Astrocyte (in vitro differentiated cells and primary cell): ENCODE measurements around the gene LRRC7. TPM values are rescaled to one million over a fixed set of nuclear protein-coding genes. Genes with fewer than 3 reads are reported as not detected.

ENCODE experiments used
- DNase-seq: peaks from one replicate; pipeline ENCODE4 v3.0.0-alpha.2; 2010; ENCODE audit warnings: low read depth
- FAIRE-seq: peaks from 2 replicates; lab custom pipeline; 2011; peaks lifted over from hg19 to GRCh38; lab: Jason Lieb, UNC
- H2AFZ ChIP-seq: 2 replicates; pipeline ENCODE4 v1.6.0; 2012; ENCODE audit warnings: low read depth, low read length, inconsistent platforms
- H3K27ac ChIP-seq: 2 replicates; pipeline ENCODE4 v1.5.1; 2011; ENCODE audit warnings: low read depth, low read length, inconsistent platforms
- H3K27me3 ChIP-seq: 2 replicates; pipeline ENCODE4 v1.6.0; 2011; ENCODE audit warnings: low read length, inconsistent platforms; ENCODE audit not compliant: insufficient read depth
- H3K36me3 ChIP-seq: 2 replicates; pipeline ENCODE4 v1.5.1; 2011; ENCODE audit warnings: low read length, inconsistent platforms; ENCODE audit not compliant: insufficient read depth
- H3K4me1 ChIP-seq: 2 replicates; pipeline ENCODE4 v1.5.1; 2011; ENCODE audit warnings: low read length, inconsistent platforms; ENCODE audit not compliant: insufficient read depth
- H3K4me2 ChIP-seq: 2 replicates; pipeline ENCODE4 v1.6.0; 2012; ENCODE audit warnings: low read length, inconsistent platforms
- H3K4me3 ChIP-seq: 2 replicates; pipeline ENCODE4 v1.5.1; 2011; ENCODE audit warnings: low read depth, mild to moderate bottlenecking, low read length, inconsistent platforms; ENCODE audit not compliant: insufficient read depth
- H3K79me2 ChIP-seq: 2 replicates; pipeline ENCODE4 v1.6.0; 2012; ENCODE audit warnings: mild to moderate bottlenecking, low read length, inconsistent platforms; ENCODE audit not compliant: insufficient read depth
- H3K9ac ChIP-seq: 2 replicates; pipeline ENCODE4 v1.6.0; 2012; ENCODE audit warnings: mild to moderate bottlenecking, low read length, inconsistent platforms
- H3K9me3 ChIP-seq: 2 replicates; pipeline ENCODE4 v1.5.1; 2012; ENCODE audit warnings: low read depth, mild to moderate bottlenecking, low read length, inconsistent platforms; ENCODE audit not compliant: insufficient read depth
- H4K20me1 ChIP-seq: 2 replicates; pipeline ENCODE4 v1.6.0; 2012; ENCODE audit warnings: low read length, inconsistent platforms; ENCODE audit not compliant: insufficient read depth
- H3K27ac Mint-ChIP-seq: one replicate; pipeline ENCODE4 v1.8.0; 2021; ENCODE audit warnings: mild to moderate bottlenecking, mixed read lengths; ENCODE audit not compliant: unreplicated experiment
- H3K27me3 Mint-ChIP-seq: one replicate; pipeline ENCODE4 v1.8.0; 2021; ENCODE audit warnings: low read depth, mixed read lengths; ENCODE audit not compliant: unreplicated experiment
- H3K36me3 Mint-ChIP-seq: one replicate; pipeline ENCODE4 v1.8.0; 2021; ENCODE audit warnings: low read depth, mixed read lengths; ENCODE audit not compliant: unreplicated experiment
- H3K4me1 Mint-ChIP-seq: one replicate; pipeline ENCODE4 v1.8.0; 2021; ENCODE audit warnings: low read depth, mixed read lengths; ENCODE audit not compliant: unreplicated experiment
- H3K4me3 Mint-ChIP-seq: one replicate; pipeline ENCODE4 v1.8.0; 2021; ENCODE audit warnings: mild to moderate bottlenecking, moderate library complexity, mixed read lengths; ENCODE audit not compliant: unreplicated experiment
- H3K9me3 Mint-ChIP-seq: one replicate; pipeline ENCODE4 v1.8.0; 2021; ENCODE audit warnings: mild to moderate bottlenecking, mixed read lengths; ENCODE audit not compliant: unreplicated experiment
- CTCF ChIP-seq: IDR thresholded peaks from 2 replicates; pipeline ENCODE4 v1.5.1; 2011; ENCODE audit warnings: low read depth, mild to moderate bottlenecking, inconsistent platforms, low read length, moderate library complexity; ENCODE audit not compliant: insufficient read depth
- EZH2 ChIP-seq: IDR thresholded peaks from 2 replicates; pipeline ENCODE4 v1.6.1; 2012; ENCODE audit warnings: mild to moderate bottlenecking, low read length, inconsistent platforms; ENCODE audit not compliant: insufficient read depth
- total RNA-seq: library from RNA; stranded (reverse); gene quantifications from 2 replicates; pipeline ENCODE4 v1.2.1, GENCODE V29; 2021

LRRC7 gene
- total RNA-seq, 1 donor from 2014 or later: 0.27 TPM

GRCh38 chr1:69747207-69747606, 179.5 kb downstream of the LRRC7 start:
- no peak overlapping the region for H3K4me3 ChIP-seq
- no peak overlapping the region for H3K4me3 Mint-ChIP-seq
- H3K27me3 Mint-ChIP-seq: no peaks in the 10 kb centered on the region
- H4K20me1 ChIP-seq: no peaks in the 10 kb centered on the region
- no peak overlapping the region for H3K27ac Mint-ChIP-seq
- no peaks in the 10 kb centered on the region for H3K36me3 Mint-ChIP-seq
- no peaks in the 10 kb centered on the region for H3K4me1 ChIP-seq
- no peak overlapping the region for H2AFZ ChIP-seq
- H3K4me2 ChIP-seq: no peak overlapping the region
- H3K9me3 ChIP-seq: no peaks in the 10 kb centered on the region
- H3K4me1 Mint-ChIP-seq: no peaks in the 10 kb centered on the region
- TF ChIP-seq CTCF (no peak), EZH2 (no peak)
- H3K27me3 ChIP-seq: no peaks in the 10 kb centered on the region
- no peaks in the 10 kb centered on the region for H3K36me3 ChIP-seq
- no peak for DNase-seq
- no peak overlapping the region for H3K9ac ChIP-seq
- no peak overlapping the region for H3K27ac ChIP-seq
- no peaks in the 10 kb centered on the region for H3K79me2 ChIP-seq
- H3K9me3 Mint-ChIP-seq: no peaks in the 10 kb centered on the region
- no peak for FAIRE-seq

GRCh38 chr1:69750638-69751037, 182.9 kb downstream of the LRRC7 start:
- DNase-seq: no peak
- Histone ChIP-seq H3K27ac (no peak overlapping the region), H3K4me1 (no peaks in the 10 kb centered on the region), H3K27me3 (no peaks in the 10 kb centered on the region), H3K36me3 (no peaks in the 10 kb centered on the region), H3K9me3 (no peaks in the 10 kb centered on the region), H2AFZ (no peak overlapping the region), H4K20me1 (no peaks in the 10 kb centered on the region), H3K4me3 (no peak overlapping the region), H3K4me2 (no peak overlapping the region), H3K79me2 (no peaks in the 10 kb centered on the region), H3K9ac (no peak overlapping the region)
- no peaks in the 10 kb centered on the region for H3K9me3 Mint-ChIP-seq
- FAIRE-seq: no peak
- no peaks in the 10 kb centered on the region for H3K27me3 Mint-ChIP-seq
- no peak overlapping the region for H3K4me3 Mint-ChIP-seq
- H3K4me1 Mint-ChIP-seq: no peaks in the 10 kb centered on the region
- H3K27ac Mint-ChIP-seq: no peak overlapping the region
- no peak for TF ChIP-seq CTCF
- no peak for TF ChIP-seq EZH2
- H3K36me3 Mint-ChIP-seq: no peaks in the 10 kb centered on the region

- Histone ChIP-seq H3K27me3 (no peaks in the 10 kb centered on the region), H3K36me3 (no peaks in the 10 kb centered on the region), H3K9me3 (no peaks in the 10 kb centered on the region), H3K4me1 (no peaks in the 10 kb centered on the region), H2AFZ (no peak overlapping the region), H3K4me2 (no peak overlapping the region), H3K9ac (no peak overlapping the region), H3K4me3 (no peak overlapping the region), H3K79me2 (no peaks in the 10 kb centered on the region), H4K20me1 (no peaks in the 10 kb centered on the region), H3K27ac (no peak overlapping the region)
- H3K9me3 Mint-ChIP-seq: no peaks in the 10 kb centered on the region
- DNase-seq: no peak
- FAIRE-seq: no peak
- H3K4me3 Mint-ChIP-seq: no peak overlapping the region
- no peaks in the 10 kb centered on the region for H3K4me1 Mint-ChIP-seq
- no peak for TF ChIP-seq CTCF
- TF ChIP-seq EZH2: no peak
- no peak overlapping the region for H3K27ac Mint-ChIP-seq
- no peaks in the 10 kb centered on the region for H3K36me3 Mint-ChIP-seq
- no peaks in the 10 kb centered on the region for H3K27me3 Mint-ChIP-seq
Measured at GRCh38 chr1:69752831-69753230, 185.1 kb downstream of the LRRC7 start.
